Activated CD8-positive, alpha-beta memory T cell treated with anti-CD3 and anti-CD28 coated beads for 4 hours (primary cell): ENCODE results near the gene ATP11C.
"Not testable (repeated sequence)": the region's sequence is repeated elsewhere in the genome, so short reads cannot be mapped to it uniquely, and the experiment has no call there.

ENCODE experiments used
- DNase-seq, 2 donors: peaks; one replicate each; pipeline ENCODE4 v3.0.0-alpha.2; 2020; ENCODE audit warnings: low read depth in 2 of 2

The ATP11C gene

DNA sequence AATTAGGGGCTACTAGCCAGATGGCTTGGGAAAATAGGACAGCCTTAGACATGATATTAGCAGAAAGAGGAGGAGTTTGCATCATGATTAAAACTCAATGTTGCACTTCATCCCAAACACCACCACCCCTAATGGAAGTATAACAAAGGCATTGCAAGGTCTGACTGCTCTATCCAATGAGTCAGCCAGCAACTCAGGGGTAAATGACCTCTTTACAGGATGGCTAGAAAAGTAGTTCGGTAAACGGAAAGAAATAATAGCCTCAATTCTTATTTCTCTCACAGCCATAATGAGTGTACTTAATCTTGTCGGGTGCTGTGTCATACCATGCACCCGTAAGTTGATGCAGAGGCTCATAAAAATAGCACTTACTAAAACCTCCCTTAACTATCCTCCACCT, 76.0 kb downstream of the ATP11C start:
- not testable (repeated sequence) for DNase-seq

DNA sequence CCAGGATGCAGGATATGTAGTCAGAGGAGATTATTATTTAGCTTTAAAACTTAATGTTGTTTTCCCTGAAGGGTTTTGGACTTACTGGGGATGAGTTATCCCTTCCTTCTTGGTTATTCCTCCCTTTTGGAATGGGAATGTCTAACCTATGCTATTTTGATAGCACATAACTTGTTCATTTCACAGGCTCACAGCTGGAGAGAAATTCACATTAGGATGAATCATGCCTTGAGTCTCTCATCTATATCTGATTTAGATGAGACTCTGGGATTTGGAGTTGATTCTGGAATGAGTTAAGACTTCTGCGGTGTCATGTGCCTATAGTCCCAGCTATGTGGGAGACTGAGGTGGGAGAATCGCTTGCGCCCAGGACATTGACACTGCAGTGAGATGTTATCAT, 81.1 kb downstream of the ATP11C start:
- DNase-seq: no peak

DNA sequence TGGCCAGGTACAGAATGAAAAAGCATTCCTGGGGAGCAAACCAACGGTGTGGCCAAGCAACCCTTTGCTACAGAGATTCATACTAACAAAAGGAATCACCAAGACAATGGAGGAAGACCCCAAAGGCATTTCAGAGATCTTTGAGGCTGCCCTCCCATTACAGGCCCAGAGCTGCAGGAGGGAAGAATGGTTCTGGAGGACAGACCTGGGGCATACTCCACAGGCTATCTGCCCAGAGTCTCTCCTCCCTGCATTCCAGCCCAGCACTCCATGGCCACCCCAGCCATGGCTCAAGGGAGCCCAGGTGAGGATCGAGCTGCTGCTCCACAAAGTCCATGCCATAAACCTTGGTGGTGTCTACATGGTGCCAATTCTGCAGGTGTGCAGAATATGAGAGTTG, 81.9 kb downstream of the ATP11C start:
- no peak for DNase-seq

DNA sequence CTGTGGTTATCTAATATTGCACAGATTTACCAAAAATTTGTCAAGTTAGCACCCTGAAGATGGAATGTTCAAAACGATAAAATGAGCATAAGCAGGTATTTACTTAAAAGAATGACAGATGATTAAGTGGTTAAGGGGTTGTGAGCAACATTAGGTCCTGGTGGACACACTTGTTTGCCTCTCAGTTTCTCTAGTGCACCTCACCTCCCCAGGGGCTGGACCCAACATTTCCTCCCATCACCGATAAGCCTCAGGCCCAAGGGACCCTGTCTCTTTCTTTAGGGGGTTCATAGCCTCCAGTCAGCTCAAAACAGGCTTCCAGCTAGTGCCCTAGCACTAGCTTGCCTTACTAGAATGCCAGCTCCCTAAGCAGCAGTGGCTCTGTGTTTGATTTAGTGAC, 88.0 kb downstream of the ATP11C start:
- no peak for DNase-seq

DNA sequence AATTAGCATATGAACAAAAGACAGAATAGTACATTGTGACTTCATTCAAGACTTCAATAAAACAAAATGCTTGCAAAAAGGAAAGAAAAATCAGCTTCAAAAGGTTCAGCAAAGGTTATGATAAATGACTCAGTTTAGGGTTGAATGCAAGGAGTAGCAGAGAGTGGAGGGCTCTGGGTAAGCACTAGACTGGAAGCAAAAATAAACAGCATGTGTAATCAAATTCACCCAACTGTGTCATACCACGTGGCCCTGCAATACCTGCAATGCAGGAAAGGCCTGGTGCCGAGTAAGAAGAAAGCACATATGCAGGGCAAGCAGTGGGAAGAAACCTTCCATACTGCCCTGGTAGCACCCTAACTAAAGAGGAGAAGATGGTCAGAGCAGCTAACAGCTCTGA, 88.7 kb downstream of the ATP11C start:
- DNase-seq: no peak

DNA sequence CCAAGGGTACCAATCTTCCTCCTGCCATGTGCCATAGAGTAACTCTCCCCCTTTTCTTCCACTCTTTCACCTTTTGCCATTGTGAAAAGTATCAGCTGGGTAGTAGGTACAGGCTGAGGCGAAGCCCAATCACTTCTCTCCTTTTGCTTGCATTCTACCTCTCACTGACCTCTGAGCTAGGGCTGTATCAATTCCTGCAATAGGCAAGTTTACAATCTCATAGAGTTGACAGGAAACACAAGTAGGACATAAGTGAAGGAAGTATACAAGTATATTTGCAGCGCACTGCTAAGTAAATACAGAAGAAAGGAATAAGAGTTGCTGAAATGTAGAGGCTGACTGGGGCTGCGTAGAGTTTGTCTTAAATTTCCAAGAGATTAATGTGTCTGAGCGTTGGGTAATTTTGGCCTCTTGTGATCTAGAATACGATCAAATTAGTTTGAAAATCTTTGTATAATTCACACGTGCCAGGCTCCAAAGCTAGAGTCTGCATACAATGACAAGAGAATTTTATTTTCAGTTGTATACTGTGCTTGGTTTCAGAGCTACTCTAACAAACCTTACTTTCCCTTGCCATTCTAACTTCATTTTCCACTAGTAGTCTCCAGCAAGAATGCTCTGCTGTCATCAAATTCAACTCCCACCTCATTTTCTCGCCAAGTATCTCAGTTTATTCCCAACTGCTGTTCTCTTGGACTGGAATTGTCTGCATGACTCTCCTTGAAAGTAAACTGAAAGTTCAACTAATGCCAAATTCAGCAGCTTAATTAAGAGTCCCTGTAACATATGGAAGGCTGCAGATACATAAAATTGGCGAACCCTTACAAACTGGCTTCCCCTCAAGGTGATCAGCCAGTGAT, 90.3 kb downstream of the ATP11C start:
- DNase-seq: no peak

DNA sequence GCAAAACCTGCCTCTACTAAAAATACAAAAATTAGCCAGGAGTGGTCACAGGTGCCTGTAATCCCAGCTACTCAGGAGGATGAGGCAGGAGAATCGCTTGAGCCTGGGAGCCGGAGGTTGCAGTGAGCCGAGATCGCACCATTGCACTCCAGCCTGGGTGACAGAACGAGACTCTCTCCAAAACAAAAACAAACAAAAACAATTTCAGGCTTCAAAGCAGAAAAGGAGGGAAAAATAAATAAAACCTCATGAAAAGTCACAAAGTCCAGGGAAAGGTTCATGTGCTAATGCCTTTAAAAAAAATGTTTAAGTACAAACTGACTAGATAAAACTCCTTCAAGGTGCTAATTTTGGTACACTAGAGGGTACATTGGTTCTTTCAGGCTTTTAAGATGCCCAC, 96.5 kb downstream of the ATP11C start:
- DNase-seq: not testable (repeated sequence)

DNA sequence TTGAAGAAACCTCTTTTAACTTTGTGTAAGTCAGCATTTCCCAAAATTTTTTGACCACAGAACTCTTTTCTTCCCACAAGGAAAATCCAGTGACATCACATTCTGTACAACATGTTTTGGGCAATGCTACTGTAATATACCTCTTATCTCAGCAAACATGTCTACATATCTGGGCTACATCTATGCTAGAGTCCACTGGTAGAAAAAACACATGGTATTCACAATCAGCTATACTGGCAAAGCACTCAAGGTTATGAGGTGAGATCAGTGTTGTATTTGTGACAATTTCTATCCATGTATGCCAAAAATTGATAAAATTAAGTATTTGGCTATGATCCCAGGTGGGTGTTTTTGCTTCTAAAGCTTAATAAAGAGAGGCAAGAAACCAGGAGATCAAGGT, 98.0 kb downstream of the ATP11C start:
- DNase-seq: no peak

DNA sequence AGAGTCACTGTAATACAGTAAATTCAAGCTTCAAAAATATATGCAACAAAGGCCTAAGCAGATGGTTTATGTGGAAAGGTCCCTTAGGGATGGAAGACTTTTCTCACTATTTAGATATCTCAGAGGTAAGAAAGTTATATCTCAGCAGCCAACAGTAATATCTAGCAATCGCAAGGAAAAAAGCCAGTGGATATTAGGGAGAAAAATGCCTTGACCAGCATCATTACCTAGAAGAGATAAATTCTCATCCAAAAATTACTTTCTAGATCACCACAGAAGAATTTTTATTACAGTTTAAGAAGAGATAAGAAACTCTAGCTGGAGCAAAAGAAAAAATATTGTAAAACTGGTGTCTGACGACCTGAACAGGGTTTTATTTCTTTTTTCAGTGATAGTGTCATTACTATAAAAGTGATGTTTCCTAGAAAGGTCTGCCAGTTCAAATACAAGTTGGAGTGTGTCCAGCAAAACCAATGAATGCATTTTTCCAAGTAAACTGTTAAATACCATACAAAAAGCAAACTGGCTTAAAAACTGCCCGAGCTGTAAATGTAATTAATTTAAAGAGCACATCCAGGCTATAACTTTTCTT, 100.0 kb downstream of the ATP11C start:
- no peak for DNase-seq

DNA sequence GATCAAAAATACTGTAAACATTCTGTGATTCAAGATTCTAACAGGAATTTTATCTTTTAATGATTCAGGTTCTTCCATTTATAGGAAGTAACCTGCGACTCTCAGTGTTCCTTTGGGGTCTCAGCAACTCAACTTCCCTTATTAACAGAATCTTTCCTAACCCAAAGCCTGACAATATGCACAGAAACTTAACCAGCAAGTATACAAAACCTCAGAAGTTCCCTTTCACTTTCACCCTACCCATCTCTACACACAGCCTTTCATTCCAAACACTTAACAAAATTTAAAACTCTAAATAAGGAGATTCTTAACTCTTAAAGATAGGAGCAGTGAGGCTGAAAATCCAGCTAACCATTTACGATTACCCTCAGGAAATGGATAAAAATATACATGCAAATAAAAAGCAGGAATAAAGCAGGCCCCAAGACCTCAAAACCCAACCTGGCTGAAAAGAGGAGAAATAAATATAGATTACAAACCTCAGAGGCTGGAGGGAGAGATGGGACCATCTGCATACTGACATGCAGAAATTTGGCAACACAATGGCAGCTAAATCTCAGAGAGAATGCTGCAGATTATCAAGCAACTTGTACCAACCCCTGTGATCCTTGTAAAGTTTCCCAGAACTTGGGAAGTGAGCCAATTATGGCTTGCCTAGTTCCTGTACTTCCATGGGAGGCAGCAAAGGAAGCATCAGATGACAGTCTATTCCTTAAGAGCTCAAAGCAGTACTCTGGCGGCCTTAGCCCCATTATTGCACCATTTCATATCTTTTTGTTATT, 101.0 kb downstream of the ATP11C start:
- DNase-seq: no peak

DNA sequence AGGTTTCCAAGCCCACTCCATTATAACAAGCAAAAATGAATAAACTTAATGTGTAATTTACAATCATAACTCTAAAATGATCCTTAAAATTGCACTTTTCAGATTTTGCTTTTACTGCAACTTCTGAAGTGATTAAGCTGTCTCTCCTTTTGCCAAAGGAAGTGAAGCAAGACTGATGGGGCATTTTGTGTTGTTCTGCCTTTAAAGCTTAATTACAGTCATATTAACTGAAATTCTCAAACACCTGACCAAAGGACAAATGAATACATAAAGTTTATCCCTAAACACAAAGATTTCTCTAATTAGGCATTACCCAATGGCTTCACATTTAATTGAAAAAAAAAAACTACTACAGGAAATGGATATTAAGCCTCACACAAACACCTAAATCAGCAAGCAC, 101.8 kb downstream of the ATP11C start:
- no peak for DNase-seq

DNA sequence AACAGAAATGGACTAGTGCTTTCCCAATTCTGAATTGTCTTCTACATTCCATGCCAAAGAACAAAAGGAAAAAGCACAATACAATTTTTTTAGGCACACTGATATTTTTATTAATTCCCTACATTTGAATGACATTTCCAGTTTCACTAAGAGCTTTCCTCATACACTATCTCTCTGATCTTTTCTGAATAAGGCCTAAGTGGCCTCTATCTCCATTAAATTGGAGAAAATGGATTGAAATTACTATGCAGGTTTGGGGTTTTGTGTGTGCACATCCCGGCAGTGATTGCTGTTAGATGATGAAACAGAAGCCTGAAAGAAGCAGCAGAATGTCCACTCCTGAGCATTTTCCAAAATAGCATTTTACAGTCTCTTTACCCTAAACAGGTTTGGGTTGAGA, 104.0 kb downstream of the ATP11C start:
- DNase-seq: no peak

DNA sequence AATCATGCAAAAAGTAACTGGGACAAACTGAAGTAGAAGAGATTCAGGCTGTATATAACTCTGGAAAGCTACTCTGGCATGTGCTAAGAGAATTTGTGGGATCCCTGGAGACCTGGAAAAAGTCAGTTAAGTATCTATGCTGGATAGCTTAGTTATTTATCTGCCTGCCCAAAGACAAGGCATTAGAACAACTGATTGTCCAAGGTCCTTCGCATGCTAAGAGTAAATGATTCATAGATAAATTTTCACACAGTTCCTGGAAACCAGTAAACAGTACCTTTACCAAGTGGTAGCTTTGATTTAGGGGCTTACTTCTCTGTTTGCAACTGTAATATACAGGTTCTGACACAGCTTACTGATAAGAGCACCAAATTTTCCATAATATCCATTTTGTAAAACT, 104.8 kb downstream of the ATP11C start:
- no peak for DNase-seq

DNA sequence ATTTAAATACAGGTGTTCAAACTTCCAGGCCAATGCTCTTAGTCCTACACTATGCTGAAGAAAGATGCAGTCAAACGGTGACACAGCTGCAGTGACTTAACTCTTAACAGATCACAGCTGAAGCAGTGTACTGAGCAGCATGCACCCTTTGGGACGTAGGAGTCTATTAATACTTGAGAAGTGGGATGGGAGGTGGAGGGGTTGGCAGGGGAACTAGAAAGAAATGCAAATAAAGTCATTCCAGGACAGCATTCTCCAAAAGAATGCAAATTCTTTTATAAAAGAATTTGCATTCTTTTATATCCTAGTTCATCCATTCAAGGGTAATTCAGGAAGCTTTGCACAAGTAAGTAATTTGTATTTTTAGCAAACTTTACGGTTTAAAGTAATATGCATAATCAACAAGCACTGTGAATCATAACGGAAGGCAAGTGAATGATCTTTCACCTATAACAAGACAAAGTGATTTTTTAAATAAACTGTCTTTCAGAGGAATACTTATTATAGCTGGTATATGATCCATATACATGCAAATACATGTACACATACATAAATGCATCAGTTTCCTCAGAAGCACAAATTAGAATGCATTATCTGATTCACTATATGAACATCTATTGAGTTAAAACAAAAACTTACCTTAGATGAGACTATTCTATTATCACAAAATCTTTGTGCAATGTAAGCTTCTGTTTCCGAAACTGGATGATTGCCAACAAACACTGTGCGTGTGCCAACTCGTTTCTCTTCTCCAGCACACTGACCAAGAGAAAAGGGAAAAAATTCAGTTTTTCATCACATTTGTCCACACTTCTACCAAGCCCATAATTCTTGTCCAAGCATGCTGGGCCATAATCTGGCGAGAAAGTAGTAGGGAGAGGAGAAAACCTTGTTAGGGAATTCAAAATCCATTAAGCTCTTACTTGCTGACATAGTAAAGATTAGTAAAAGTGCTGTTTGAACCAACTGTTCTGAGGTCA, 106.5 kb downstream of the ATP11C start:
- no peak for DNase-seq

DNA sequence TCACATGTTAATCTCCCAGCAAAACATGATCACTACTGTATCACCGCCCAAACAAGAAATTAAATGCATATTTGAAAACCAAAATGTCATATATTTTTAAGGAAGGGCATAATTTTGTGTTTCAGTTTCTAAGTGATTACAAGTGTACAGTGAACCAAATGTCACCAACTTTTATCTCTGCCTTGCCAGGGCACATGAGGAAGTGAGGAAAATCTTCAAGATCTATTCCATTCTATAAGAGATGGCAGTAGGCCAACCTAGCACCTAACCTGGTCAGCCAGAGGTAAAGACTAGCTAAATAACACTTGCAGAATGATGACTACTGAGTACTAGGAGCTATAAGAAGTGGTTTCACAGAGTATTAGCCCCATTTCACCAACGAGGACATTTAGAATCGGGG, 107.2 kb downstream of the ATP11C start:
- no peak for DNase-seq

DNA sequence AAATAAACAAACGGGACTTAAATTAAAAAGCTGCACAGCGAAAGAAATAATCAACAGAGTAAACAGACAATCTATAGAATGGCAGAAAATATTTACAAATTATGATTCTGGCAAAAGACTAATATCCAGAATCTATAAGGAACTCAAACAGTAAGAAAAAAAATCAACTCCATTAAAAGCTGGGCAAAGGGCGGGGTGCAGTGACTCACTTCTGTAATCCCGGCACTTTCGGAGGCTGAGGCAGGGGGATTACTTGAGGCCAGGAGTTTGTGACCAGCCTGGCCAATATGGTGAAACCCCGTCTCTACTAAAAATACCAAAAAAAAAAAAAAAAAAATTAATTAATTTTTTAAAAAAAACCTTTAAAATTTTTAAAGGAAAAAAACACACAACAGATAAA, 109.0 kb downstream of the ATP11C start:
- no peak for DNase-seq

DNA sequence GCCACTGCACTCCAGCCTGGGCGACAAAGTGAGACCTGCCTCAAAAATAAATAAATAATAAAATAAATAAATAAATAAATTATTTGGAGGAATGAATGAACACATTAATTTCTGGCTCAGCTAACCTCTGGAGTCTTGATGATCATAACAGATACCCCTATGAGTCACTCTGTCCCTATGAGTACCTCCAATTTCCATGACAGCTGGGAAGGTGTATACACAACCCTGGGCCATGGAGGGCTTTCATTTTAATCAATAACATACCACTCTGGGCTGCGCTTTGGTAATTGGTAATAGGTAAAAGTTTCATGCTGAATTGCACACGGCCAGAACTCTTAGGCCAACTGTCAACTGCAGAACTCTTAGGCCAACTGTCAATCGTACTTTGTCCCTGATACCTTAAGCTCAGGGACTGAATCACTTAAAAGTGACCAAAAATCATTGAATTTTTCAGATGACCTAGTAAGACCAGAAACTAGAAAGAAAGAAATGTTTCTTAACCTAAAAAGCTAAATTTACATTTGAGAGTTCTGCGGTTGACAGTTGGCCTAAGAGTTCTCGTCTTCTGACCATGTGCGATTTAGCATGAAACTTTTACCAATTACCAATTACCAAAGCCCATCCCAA, 112.4 kb downstream of the ATP11C start:
- no peak for DNase-seq

DNA sequence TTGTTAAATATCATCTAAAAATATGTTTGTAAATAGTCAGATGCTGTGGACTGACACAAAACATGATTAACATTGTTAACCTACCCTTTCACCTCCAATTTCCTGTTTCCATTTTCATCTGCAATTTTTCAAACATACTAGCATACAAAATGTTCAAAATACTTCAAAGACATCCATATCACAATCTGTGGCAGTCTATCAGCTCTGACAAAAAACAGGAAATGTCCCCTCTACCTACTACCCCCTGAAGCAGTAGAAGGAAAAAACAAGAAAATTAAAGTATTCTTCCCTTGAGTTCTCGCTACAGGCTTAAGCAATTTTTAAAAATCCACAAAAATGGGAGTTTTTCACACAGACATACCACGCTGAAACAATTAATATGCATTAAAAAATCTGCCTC, 116.6 kb downstream of the ATP11C start:
- no peak for DNase-seq

DNA sequence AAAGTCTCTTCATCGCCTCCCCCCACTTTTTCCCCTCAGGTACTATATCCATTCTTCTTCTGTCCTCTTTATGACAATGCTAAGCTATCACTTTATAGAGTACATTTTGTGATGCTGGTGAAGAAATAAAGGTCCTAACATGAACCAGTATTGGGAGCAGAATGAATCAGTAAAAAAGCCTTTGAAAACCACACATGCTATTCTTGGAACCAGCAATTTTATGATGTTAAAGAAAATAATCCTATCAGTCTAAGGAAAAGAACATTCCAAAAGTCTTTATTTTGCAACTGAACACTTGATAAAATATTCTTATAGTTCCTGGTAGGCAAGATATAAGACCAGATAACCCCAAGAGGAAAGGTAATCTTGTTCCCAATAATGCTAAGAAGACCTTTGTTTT, 117.1 kb downstream of the ATP11C start:
- no peak for DNase-seq

DNA sequence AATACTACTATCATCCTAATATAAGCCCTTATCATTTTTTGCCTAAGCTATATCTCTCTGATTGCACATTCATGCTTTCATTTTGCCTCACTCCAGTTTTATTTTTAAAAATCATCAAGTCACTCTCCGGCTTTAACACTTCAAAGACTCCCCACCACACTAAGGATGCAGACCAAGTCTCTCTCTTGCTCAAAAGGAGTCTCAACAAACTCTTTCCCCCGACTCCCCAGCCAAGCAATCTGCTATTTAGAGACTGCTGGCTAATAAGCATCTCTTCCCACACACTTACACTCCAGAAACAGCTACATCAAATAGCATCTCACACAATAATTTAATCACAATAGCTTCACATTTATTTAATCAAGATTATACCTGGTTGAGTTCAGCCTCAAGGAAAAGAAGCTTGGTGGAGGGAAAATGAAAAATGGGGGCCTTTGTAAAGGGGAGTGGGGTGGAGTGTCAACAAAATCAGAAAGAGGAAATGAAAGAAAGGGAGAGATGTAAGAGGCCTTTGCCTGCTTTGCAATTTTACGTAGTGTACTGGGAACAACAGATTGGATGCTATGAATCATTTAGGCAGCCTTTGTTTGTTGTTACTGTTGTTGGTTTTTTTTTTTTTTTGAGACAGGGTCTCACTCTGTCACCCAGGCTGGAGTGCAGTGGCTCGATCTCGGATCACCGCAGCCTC, 120.8 kb downstream of the ATP11C start:
- DNase-seq: no peak

DNA sequence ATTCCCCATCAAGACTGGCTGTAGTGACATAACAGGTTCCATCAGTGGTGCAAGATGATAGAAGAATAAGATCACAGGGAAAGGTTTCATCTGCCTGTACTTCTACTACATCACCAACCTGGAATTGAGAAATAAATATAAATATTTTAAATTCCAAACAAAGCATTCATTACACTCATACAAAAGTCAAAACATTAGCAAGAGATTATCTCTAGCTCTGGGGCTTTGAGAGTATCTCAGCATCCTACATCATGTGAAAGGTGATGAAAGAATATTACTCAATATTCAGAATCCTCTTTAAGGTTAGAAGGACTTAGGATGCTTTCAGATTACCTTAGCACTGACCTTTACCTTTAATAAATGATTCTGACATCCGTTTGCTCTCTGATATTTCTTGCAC, 128.4 kb downstream of the ATP11C start:
- no peak for DNase-seq
